GM18519 (cell line): Measurements from ENCODE around the gene ERC2.
"Not testable (repeated sequence)": the region's sequence is repeated elsewhere in the genome, so short reads cannot be mapped to it uniquely, and the experiment has no call there.

Experiments
- ATAC-seq: cut with Tn5 transposase; IDR thresholded peaks from one replicate; pipeline ENCODE4 v1.9.1; 2021; ENCODE audit warnings: mild to moderate bottlenecking, moderate library complexity; ENCODE audit not compliant: unreplicated experiment, low FRiP score

ERC2 gene

DNA sequence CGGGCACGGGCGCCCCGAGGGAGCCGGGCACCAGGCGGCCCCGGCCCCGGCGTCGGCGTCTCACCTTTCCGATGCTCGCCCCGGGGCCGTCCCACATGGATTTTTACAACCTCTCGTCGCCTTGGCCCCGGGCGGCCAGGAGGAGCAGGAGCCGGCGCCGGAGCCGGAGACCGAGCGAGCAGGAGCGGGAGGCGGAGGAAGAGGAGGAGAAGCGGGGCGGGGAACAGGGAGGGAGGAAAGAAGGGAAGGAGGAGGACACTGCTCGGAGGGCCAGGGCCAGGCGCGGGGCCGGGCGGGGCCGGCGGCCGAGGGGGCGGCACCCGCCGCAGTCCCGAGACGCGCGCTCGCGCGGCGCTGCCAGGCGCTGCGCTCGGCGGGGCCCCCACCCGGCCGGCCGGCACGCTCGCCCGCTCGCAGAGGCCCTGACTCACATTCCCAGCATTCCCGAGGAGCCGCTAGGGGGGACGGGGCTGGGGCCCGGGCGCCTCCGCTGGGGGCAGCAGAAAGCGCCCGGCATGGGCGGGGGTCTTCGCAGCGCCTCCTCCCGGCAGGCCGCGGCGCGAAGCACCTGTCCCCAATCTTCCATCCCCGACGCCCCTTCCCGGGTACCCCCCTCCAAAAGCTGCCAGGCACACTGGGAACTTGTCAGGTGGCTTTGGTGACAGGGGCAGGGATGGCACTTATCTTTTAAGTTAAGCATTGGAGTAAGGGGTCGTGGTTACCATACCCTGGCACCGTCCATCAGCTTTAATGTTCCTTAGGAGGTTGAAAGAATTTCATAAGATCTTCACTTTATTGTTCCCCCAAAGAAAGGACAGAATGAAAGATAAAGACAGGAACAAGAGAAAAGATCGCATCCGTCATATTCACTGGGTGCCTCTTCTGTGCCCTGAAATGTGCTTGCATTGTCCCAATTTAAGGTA, at the start of gene ERC2:
Gene ERC2 (minus strand): TSS at position 284 of the 923 bp plus-strand sequence.
- no peak for ATAC-seq

DNA sequence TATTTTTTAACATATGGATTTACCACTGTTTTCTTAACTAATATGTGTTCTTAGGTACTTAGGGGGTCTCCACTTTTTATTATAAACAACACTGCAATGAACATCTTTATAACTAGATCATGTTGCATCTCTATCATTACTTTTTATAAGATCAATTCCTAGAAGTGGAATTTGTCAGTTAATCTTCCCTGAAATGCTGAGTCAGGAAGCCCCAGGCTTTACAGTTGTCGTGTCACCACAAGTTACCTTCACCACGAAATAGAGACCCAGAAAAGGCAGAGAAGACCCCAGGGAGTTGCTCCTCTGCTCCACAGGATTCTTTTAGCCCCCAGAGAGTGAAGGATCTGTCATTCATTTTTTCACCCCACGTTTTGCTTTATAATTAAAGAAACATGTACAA, 34.5 kb upstream of the ERC2 start:
- ATAC-seq = no peak

DNA sequence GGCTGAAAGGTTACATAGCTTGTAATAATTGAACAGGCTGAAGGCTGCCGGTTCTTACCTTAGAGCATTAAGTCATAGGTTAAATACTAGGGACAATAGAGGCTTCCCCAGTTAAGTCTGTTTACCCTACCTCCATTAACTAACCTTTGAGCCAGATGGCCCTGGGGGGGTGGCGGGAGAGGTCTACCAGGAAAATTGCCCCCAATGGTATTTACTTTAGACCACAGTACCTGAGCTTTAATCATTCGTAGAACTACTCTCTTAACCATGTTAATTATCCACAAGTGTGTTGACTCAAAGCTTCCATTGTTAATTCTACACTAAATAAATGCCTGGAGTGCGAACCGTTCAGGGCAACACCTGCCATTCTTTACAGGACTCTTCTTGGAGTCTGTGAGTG, 28.1 kb upstream of the ERC2 start:
- ATAC-seq = not testable (repeated sequence)

DNA sequence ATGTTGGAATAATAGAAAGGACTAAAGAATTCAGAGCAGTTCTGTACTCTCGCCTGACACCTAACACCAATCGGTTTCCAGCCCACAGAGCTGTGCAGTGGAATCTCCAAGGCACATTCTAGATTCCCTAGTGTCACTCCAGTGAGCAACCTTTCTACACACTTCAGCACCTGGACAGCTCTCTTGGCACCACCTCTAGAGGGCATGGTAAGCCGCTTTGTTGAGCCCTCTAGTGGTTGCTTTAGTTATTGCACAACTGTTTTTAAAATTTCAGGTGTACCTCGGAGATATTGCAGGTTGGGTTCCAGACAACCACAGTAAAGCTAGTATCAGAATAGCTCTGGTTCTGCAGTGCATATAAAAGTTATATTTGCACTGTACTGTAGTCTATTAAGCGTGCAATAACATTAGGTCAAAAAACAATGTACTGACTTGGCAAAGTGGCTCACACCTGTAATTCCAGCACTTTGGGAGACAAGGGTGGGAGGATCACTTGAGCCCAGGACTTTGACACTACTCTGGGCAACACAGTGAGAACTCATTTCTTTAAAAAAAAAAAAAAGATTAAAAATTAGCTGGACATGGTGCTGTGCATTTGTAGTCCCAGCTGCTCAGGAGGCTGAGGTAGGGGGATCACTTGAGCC, 26.5 kb upstream of the ERC2 start:
- ATAC-seq = peak; percentile 80

DNA sequence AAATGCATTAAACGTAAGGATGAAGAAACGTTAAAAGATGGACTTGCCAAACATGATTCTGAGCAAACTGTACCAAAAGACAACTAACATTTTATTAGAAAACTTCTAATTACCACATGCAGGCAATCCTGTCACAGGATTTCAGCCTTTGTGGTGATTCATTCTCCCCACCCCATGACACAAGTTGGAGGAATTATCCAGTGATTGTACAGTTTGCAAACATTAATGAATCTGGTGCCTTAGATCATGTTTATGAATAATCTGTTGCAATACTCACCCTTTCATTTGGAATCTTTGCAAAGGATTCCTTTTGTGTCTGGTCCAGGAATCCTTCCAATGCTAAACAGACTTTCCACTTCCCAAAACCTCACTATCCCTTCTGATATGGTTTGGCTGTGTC, 23.3 kb upstream of the ERC2 start:
- no peak for ATAC-seq

DNA sequence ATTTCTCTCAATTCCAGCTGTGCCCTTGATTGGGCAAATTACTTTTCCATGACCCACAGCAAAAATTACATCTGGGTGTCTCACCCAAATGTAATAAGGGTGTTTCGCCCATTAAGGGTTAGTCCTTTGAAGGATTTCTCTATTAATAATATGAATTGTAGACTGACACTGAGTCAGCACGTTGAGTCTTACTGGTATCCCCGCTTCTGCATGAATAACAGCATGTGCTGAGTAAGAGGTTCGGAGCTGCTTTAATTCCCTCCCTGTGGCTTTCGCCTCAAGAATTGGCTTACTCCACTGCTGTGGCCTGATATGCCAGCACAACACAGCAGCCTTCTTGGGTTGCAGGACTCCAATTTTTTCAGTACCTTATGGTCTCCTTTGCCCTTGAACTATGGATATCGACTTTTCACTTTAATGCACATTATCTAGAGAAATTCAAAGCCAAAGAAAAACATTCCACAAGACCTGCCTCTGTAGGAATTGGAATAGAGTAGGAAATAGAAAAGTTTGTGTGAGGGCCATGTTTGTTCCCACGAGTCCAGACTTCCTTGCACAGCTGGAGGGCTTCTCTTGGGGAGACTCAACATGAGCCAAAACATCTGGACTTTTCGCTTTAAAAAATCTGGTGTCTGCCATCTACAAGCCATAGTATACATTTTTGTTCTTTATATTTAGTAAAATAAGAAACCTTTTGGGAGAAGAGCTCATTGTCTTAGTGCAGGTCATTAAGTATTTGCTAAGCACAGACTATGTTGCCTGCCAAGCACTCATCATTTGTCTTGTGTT, 20.7 kb upstream of the ERC2 start:
- ATAC-seq = no peak

DNA sequence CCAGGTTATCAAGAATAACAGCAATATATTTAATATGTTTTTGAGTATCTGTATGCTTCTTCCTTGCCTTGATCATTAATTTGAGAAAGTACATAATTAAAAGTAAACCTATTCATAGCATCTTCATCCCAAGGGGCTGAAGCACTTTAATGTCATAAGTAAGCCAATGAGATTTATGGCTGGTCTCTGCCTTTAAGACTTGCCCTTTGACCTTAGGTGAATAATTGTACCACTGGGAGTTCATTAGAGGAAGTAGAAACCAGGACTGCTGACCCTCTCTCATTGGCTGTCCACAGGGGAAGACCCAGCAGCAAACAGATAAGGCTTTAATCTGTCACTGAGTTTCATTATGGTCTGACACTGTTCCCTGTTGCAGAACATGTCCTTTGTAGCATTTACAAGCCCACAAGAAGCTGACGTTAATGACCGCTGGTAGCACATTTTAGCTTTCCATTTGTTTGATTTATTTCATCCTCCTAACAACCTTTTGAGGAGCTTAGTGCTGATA, 16.3 kb upstream of the ERC2 start:
- no peak for ATAC-seq

DNA sequence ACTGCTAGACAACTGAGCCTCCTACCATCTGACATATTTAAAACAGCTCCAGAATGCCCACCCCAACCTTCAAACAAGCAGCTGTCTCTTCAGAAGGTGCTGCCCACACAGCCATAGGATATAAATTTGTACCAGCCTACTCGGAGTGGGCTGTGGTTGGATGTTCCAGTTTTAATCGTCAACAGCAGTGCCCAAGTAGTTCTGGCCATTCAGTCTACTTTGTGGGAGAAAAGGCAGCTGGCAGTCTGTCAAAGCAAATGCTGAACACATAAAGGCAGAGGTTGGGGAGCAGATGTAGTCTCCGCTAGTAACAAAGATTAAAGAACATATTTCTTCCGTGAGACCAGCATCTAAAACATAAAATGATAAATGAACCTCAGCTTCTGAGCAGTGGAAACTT, 15.9 kb upstream of the ERC2 start:
- no peak for ATAC-seq

DNA sequence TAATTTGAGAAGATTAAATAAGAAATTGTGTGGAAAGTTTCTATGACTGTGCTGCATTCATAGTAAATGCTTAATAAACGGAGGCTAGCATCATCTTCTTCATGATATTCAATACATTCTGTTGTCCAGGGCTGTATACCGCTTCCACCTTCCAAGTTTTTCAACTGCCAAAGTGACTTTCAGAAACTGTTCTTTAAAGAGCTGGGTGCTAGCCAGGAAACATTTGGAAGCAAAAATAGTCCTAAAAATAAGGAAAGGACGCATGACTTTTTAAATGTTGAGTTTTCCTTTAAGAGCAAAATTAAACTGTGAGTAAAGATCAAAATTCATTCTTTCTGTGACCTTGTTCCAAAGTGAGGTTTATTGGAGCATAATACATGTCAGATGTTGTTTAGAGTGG, 9.4 kb upstream of the ERC2 start:
- ATAC-seq = no peak

DNA sequence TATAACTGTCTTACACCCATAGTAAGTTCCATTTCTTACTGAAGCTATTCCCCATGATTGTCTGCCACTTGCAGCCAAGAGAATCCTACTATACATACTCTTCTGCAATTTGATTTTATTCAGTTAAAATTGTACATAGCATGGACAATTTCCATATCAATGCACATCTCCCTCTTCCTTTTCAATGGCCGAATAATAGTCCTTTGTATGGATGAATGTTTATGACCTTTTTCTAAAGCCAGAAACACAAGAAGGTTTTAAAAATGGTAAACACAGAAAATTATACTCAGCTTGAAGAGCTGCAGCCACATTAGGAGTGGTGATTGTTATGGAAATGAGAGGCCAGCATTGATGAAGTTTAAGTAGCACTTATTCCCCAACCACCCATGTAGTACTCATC, 8.5 kb upstream of the ERC2 start:
- ATAC-seq = no peak

DNA sequence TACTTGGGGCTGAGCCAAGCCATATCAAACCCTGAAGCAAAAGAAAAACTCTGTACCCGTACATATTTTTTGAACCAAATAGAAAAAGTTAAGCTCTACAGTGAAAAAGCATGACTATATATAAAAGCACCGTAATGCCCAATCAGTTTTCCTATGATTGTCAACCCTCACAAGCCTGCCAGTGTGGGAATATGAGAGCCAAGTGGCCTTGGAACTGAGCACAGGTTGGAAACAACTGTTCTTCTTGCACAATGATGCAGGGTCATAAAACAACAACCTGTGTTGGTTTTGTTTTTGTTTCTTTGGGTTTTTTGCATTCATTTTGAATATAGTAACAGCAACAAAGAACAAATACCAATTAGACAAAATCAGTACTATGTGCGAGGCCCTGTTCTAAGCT, 3.5 kb upstream of the ERC2 start:
- ATAC-seq = no peak

DNA sequence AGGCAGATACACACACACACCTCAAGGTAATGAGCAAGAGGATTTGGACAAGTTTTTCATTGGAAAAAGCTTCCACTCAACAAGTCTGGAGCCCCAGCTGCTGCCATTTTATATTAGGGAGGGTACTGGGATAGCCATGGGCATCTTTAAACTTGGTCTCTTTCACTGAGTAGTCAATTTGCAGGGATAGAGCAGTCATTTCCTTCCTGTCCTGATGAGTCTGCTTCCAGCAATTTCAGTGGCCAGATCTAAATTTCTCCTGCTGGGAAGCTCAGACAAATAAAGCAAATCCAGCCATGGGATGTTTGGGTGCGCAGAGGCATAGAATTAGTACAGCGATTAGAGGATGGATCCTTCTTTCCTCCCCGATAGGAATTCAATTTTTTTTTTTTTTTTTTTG, 874 bp upstream of the ERC2 start:
- ATAC-seq = no peak

DNA sequence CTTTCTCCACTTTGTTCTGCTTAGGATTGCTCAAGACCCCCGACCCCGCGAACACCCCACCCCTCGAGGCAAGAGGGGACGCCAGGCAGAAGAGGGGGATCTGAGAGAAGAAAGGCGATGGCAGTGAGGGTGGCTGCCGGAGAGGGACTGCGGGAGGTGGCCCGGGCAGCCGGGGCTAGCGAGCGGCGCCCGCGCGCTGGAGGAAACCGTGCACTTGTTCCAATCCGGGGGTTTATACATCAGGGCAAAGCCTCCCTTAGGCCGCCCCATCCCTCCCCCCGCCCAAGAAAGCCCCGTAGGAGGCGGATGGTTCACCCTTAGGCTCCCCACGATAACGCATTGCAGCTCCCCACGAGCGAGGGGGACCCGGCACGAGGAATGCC, 475 bp downstream of the ERC2 start:
- ATAC-seq = no peak

DNA sequence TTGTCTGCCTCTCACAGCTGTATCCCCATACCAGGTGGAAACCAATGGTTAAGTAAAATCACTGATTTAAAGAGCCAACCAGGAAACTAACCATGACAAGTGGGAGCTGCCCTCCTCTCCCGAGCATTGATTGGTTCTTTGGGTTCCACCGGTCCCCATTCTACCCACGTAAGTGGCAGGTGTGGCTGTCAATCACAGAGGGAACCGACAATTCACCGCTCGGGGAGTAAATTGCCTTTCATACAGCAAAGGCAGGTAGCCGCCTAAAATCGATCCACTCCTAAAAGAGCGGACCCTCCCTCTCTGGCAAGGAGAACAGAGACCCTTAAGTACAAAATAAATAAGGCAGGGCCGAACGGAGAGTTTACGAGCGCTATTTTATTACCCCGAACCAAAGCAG, 1.2 kb downstream of the ERC2 start:
- ATAC-seq = peak; percentile 56

DNA sequence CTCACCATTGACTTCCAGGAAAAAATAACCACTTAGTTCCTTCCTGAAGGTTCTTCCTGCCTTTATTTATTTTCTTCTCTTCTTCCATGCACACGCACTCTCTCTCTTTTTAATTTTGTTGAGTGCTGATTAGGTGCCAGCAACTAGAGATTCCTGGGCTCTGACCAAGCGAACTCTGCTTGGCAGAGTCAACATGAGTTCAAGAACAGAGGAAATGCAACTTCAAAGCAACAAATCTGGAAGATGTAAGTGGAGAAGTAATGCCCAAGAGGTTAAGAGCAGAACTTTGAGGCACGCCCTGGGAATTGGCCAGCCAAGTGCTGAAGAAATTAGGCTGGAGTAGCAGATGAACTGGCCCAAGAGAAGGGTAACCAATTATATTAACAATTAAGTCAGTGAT, 8.5 kb downstream of the ERC2 start:
- ATAC-seq = no peak

DNA sequence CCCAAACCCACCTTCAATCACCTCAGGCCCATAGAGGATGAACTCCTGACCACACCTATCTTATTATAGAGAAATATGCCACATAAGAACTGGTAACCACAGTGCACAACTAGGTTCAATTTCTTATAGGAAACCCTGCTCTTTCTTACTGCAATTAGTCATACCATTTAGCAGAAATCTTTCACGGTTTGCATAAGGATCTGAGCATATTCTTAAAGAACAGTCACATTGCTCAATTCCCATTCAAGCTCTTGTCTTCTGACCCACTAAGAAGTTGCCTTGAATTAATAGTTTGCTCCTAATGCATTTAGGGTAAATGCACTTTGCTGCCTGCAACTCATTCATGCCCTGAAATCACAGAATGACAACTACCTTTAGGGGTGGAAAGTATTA, 9.2 kb downstream of the ERC2 start:
- no peak for ATAC-seq

DNA sequence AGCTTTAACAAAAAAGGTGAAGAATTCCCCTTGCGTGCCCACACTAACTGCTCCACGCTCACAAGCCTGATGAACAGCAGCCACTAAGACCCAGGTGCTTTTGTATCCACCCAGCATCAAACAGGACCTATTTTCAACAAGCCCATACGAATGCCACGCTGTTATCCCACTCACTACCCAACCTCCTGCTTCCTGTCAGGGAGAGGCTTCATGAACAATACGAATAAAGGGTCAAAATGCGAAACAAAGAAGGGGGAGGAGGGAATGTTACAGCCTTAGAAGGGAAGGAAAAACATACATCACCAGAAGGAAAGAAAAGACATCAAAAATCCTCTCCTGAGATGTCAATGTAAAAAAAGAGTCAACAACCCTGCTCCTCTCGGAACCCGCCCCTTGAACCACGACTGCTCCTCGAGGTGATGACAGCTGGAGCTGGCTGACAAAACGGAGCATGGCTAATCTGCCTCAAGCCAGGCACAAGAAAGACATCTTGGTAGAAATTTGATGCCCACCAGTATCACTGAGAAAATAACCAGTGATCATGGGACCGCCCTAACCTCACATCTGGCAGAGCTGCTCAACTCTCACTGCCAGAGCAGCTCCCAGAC, 9.7 kb downstream of the ERC2 start:
- no peak for ATAC-seq

DNA sequence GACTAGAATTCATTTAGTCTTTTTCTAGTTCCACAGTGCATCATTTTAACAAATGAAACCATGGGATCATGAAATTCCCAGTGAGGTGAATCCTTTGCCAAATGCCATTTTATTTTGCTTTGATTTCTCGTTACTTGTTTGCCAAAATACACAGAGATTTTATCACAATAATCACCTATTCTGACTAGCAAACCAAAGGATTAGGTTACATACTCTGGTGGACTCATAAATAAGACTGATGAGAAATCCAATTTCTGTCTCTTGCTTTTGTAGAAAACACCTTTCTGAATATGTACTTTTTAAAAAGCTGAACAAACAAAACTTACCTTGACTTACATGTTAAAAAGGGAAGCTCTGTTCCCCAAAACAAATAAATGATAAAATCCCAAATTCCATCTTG, 12.2 kb downstream of the ERC2 start:
- ATAC-seq = no peak

DNA sequence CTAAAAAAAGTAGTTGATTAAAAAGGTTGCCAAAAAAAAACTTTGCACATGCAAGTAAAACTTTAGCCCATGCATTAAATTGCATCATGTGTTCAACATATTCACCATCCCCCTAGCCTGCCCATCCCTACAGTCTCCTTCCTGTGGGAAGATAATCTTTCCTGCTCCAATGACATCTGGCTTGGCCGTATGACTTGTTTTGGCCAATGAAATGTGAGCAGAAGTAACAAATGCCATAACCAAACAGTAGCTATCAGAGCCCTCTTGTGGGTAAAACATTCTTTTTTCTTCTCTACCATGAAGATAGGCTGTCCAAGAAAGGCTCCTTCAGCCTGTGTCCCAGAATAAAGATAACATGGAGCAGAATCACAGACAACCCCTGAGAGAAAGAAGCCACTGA, 15.3 kb downstream of the ERC2 start:
- ATAC-seq = no peak

DNA sequence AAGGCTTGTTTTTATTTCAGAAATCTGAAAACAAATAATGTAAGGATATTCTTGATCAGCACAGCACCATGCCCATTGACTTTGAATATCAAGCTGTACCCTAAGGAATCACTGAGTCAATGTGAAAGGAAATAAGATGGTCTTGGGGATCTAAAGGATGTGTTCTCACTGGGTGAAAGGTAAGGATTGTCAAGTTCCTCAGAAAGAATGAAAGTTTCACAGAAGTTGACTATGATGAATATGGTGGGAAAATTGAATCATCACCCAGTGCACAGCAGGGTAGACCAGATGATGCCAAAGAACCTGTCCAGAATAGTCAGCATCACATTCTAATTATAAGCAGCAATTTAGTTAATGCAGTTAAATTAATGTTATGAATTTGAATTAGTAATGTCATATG, 16.2 kb downstream of the ERC2 start:
- ATAC-seq = no peak

DNA sequence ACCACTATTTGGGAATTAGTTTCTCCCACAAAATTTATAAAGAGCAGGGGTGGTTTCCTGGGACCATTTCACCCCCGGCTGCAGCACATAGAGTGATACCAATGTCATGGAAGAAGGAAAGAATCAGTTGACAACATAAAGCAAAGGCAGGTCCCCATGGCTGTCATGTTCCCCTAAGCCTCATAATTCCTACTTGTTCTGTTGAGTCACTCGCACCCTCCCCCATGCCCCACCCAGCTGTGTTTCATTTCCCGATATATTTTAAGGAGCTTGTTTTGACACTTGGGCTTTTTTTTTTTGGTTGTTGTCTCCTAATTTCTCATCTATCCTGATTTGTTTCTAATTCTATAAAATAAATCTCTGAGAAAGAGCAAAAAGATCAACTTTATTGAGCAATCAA, 24.9 kb downstream of the ERC2 start:
- ATAC-seq = no peak
